ENCODE measurements around the gene EXOC6B.
A peak's percentile ranks its signal among the peaks of the same experiment; 100 is the strongest.

The EXOC6B gene

GRCh38 chr2:72361521-72361920 is 464.3 kb downstream of the EXOC6B start:
- no peak for DNase-seq (ENCODE audit: low read depth)

- no peak for DNase-seq (ENCODE audit: low read depth)
Measured at GRCh38 chr2:72361042-72361441, 464.8 kb downstream of the EXOC6B start.

GRCh38 chr2:72350852-72351251 is 475.0 kb downstream of the EXOC6B start:
- no peak for DNase-seq (ENCODE audit: low read depth)

- no peak for DNase-seq (ENCODE audit: low read depth)
Measured at GRCh38 chr2:72349016-72349415, 476.8 kb downstream of the EXOC6B start.

GRCh38 chr2:72347081-72347480 is 478.8 kb downstream of the EXOC6B start:
- no peak for DNase-seq (ENCODE audit: low read depth)

- no peak for DNase-seq (ENCODE audit: low read depth)
Measured at GRCh38 chr2:72341639-72342038, 484.2 kb downstream of the EXOC6B start.

- peak; percentile 21 for DNase-seq (ENCODE audit: low read depth)
Measured at GRCh38 chr2:72340665-72341064, 485.2 kb downstream of the EXOC6B start.

GRCh38 chr2:72338076-72338475 is 487.8 kb downstream of the EXOC6B start:
- no peak for DNase-seq (ENCODE audit: low read depth)

GRCh38 chr2:72332720-72333119 is 493.1 kb downstream of the EXOC6B start:
- no peak for DNase-seq (ENCODE audit: low read depth)

GRCh38 chr2:72330652-72331051 is 495.2 kb downstream of the EXOC6B start:
- no peak for DNase-seq (ENCODE audit: low read depth)

GRCh38 chr2:72326759-72327158 is 499.1 kb downstream of the EXOC6B start:
- DNase-seq (ENCODE audit: low read depth), result no peak

GRCh38 chr2:72325592-72326422 is 500.0 kb downstream of the EXOC6B start:
- DNase-seq (ENCODE audit: low read depth), result no peak

- DNase-seq (ENCODE audit: low read depth), result no peak
Measured at GRCh38 chr2:72316774-72317173, 509.1 kb downstream of the EXOC6B start.

- DNase-seq (ENCODE audit: low read depth), result no peak
Measured at GRCh38 chr2:72300147-72300684, 525.6 kb downstream of the EXOC6B start.

- DNase-seq (ENCODE audit: low read depth), result no peak
Measured at GRCh38 chr2:72293620-72294019, 532.2 kb downstream of the EXOC6B start.

GRCh38 chr2:72292433-72292832 is 533.4 kb downstream of the EXOC6B start:
- no peak for DNase-seq (ENCODE audit: low read depth)

- no peak for DNase-seq (ENCODE audit: low read depth)
Measured at GRCh38 chr2:72291059-72291458, 534.8 kb downstream of the EXOC6B start.

- no peak for DNase-seq (ENCODE audit: low read depth)
Measured at GRCh38 chr2:72289736-72290135, 536.1 kb downstream of the EXOC6B start.

GRCh38 chr2:72289283-72289682 is 536.5 kb downstream of the EXOC6B start:
- no peak for DNase-seq (ENCODE audit: low read depth)

GRCh38 chr2:72278046-72278445 is 547.8 kb downstream of the EXOC6B start:
- DNase-seq (ENCODE audit: low read depth), result no peak

GRCh38 chr2:72276876-72277275 is 549.0 kb downstream of the EXOC6B start:
- DNase-seq (ENCODE audit: low read depth), result no peak

GRCh38 chr2:72276356-72276755 is 549.5 kb downstream of the EXOC6B start:
- no peak for DNase-seq (ENCODE audit: low read depth)

GRCh38 chr2:72275084-72275483 is 550.7 kb downstream of the EXOC6B start:
- DNase-seq (ENCODE audit: low read depth), result no peak

GRCh38 chr2:72274380-72274797 is 551.4 kb downstream of the EXOC6B start:
- no peak for DNase-seq (ENCODE audit: low read depth)

Measured in fibroblast of the conjunctiva (primary cell).